ENCODE measurements around the gene CAMTA1. TPM values are rescaled to one million over a fixed set of nuclear protein-coding genes. Genes with fewer than 3 reads are reported as not detected.

CAMTA1 gene
- total RNA-seq, 1 donor: 56.1 TPM

DNA sequence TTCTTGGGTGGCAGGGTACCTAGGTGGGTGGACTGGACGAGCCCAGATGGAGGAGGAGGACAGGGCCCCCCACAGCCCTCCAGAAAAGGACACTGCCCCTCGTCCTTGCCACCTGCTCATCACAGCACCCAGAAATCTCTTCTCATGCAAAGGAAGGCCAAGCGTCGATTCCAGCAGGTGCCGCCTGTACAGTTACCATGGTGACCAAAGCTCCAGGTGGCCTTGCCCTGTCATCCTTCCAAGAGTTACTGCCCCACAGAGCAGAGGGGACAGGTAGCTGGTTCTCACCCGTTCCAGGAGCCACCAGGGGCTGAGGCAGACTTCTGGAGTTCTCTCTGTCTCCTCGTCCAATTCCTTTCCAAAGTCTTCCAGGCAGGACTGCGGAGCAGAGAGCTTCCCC lies 865.9 kb downstream of the CAMTA1 start:
- DNase-seq (ENCODE audit: low read depth): no peak
- TF ChIP-seq, protein P1, sequence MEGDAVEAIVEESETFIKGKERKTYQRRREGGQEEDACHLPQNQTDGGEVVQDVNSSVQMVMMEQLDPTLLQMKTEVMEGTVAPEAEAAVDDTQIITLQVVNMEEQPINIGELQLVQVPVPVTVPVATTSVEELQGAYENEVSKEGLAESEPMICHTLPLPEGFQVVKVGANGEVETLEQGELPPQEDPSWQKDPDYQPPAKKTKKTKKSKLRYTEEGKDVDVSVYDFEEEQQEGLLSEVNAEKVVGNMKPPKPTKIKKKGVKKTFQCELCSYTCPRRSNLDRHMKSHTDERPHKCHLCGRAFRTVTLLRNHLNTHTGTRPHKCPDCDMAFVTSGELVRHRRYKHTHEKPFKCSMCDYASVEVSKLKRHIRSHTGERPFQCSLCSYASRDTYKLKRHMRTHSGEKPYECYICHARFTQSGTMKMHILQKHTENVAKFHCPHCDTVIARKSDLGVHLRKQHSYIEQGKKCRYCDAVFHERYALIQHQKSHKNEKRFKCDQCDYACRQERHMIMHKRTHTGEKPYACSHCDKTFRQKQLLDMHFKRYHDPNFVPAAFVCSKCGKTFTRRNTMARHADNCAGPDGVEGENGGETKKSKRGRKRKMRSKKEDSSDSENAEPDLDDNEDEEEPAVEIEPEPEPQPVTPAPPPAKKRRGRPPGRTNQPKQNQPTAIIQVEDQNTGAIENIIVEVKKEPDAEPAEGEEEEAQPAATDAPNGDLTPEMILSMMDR (IDR thresholded peaks at IDR 0.05; ENCODE audit: insufficient read depth, low read depth, low read length): no peak
- no peak overlapping the region for H3K4me3 ChIP-seq (ENCODE audit: low read depth, low read length)

- TF ChIP-seq, protein P1 (IDR thresholded peaks at IDR 0.05; ENCODE audit: insufficient read depth, low read depth, low read length): no peak
- H3K4me3 ChIP-seq (ENCODE audit: low read depth, low read length): no peak overlapping the region
- no peak for DNase-seq (ENCODE audit: low read depth)
Measured at GRCh38 chr1:7652061-7652460, 866.8 kb downstream of the CAMTA1 start.

- TF ChIP-seq, protein P1 (IDR thresholded peaks at IDR 0.05; ENCODE audit: insufficient read depth, low read depth, low read length): no peak
- DNase-seq (ENCODE audit: low read depth): no peak
- no peak overlapping the region for H3K4me3 ChIP-seq (ENCODE audit: low read depth, low read length)
Measured at GRCh38 chr1:7652515-7653098, 867.4 kb downstream of the CAMTA1 start.

DNA sequence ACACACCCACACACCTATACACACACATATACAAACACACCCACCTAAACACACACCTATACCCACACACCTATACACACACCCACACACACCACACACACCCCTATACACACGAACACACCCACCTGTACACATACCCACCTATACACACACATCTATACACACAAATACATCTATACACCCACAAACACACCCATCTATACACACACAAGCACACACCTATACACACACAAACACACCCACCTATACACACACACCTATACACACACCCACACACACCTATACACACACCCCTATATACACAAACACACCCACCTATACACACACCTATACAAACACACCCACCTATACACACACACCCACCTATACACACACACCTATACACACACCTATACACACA lies 869.5 kb downstream of the CAMTA1 start:
- TF ChIP-seq, protein P1 (IDR thresholded peaks at IDR 0.05; ENCODE audit: insufficient read depth, low read depth, low read length): no peak
- H3K4me3 ChIP-seq (ENCODE audit: low read depth, low read length): no peak overlapping the region
- DNase-seq (ENCODE audit: low read depth): no peak

- no peak for DNase-seq (ENCODE audit: low read depth)
- TF ChIP-seq, protein P1 (IDR thresholded peaks at IDR 0.05; ENCODE audit: insufficient read depth, low read depth, low read length): no peak
- H3K4me3 ChIP-seq (ENCODE audit: low read depth, low read length): no peak overlapping the region
Measured at GRCh38 chr1:7655354-7655753, 870.1 kb downstream of the CAMTA1 start.

GRCh38 chr1:7656557-7657215 lies 871.4 kb downstream of the CAMTA1 start:
- H3K4me3 ChIP-seq (ENCODE audit: low read depth, low read length): no peak overlapping the region
- TF ChIP-seq, protein P1 (IDR thresholded peaks at IDR 0.05; ENCODE audit: insufficient read depth, low read depth, low read length): no peak
- DNase-seq (ENCODE audit: low read depth): no peak

All from fibroblast of villous mesenchyme (primary cell).